Colon (tissue), 2 donors: ENCODE results near the gene ANKS3.

Experiments used
- FAIRE-seq: peaks from 2 replicates; lab custom pipeline; 2012; peaks lifted over from hg19 to GRCh38; lab: Jason Lieb, UNC
- donor health status: control.
- donor health status: control.

Gene ANKS3, protein sequence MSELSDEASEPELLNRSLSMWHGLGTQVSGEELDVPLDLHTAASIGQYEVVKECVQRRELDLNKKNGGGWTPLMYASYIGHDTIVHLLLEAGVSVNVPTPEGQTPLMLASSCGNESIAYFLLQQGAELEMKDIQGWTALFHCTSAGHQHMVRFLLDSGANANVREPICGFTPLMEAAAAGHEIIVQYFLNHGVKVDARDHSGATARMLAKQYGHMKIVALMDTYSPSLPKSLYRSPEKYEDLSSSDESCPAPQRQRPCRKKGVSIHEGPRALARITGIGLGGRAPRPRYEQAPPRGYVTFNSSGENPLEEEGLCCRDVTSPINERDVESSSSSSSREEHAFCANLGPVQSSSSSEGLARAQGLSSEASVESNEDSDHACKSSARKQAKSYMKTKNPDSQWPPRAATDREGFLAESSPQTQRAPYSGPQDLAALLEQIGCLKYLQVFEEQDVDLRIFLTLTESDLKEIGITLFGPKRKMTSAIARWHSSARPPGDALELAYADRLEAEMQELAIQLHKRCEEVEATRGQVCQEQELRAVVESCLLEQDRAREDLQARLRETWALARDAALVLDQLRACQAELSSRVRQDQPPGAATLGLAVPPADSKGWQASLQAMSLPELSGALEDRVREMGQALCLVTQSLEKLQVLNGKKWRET

DNA sequence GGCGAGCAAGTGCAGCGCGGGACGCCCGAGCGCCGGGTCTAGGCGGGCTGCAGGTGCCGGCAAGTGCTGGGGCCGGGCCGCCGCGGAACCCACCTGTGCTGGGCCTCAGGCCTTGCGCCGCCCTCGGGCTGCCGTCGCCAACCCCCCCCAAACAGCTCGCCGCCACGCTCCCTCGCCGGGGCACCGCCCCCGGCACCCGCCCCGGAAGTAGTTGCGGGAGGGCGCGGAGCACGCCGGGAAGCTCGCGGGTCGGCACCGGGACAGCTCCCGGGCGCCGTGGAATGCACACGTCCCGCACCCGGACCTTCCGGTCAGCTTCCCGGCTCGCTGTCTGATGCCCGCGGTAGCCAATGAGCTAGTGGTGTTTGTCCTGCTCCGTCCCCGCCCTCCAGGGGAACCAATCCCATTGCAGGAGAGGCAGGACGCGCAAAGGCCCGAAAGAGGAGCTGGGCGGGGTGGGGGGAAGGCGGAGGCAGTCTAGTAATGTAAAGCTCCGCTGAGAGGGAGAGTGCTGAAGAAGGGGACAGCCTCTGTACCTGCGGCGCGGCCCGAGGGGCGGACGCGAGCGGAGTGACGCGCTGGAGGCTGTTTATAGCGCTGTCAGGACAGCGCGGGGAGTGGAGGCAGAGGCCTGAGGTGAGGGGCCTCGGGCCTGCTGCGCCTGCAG, at the start of gene ANKS3, which contains the start of gene DNAAF8:
ANKS3 (minus strand) TSS at position 209 of the 667 bp plus-strand sequence. CDS start 4,122 bp downstream, outside the sequence.
DNAAF8 (plus strand) TSS at position 475 of the 667 bp plus-strand sequence. CDS start 1,978 bp downstream, outside the sequence.
- FAIRE-seq = no peak

GRCh38 chr16:4783251-4783950, 49.3 kb upstream of the ANKS3 start:
- FAIRE-seq = no peak

DNA sequence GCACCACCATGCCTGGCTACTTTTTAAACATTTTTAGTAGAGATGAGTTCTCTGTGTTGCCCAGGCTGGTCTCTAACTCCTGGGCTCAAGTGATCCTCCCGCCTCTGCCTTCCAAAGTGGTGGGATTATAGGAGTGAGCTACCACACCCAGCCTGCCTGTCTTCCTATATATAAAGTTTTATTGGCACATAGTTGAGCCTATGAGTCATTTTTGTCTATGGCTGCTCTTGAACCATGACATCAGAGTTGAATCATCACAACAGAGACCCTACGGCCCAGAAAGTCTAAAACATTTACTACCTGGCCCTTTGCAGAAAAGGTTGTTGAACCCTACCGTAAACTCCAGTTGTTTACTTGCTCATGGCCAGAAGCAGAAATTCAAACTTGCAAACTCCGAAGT, 46.2 kb upstream of the ANKS3 start:
- no peak for FAIRE-seq

- no peak for FAIRE-seq
Measured at GRCh38 chr16:4778050-4778392, 44.0 kb upstream of the ANKS3 start.

GRCh38 chr16:4777339-4778049, 43.4 kb upstream of the ANKS3 start:
- no peak for FAIRE-seq

DNA sequence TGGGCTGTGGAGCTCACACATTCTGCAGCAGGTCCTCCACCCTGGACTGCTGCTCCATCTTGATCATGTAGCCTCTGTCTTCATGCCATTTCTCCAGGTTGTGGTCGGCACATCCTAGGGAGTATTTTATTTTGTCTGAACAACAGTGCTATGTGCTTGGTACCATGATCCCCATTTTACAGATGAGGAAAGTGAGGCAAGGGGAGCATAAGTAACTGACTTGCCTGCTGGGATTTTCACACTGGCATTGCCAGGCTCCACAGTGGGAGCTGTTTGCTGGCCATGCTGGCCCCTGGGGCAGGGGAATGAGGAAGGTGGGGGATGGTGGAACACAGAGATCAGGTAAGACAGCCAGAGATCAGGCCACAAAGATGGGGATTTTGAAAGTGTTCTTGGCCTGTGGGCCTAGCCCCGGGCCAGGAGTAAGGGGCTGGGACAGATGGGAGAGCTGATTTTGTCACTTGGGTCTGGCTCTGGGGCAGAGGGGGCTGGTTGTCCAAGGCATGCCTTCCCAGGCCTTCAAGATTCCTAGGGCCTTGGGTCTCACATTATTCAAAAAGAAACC, 42.2 kb upstream of the ANKS3 start:
- no peak for FAIRE-seq

- FAIRE-seq = no peak
Measured at GRCh38 chr16:4775005-4775404, 40.9 kb upstream of the ANKS3 start.

GRCh38 chr16:4772351-4772750, 38.3 kb upstream of the ANKS3 start:
- no peak for FAIRE-seq

- FAIRE-seq = no peak
Measured at GRCh38 chr16:4771646-4772045, 37.6 kb upstream of the ANKS3 start.

DNA sequence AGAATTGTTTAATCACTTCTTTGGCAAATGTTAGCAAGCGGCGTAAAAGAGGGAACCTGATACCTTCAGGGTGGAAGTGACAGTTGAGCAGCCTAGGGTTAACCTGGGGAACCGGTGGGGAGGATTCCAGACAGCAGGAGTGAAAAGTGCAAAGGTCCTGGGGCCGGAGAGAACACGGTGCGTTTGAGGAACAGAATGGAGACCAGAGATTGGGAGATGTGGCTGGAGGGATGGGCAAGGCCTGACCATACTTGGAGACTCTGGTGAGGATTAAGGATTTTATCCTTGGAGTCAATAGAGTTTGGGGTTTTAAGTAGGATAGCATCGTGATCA, 35.2 kb upstream of the ANKS3 start:
- FAIRE-seq = no peak

- FAIRE-seq = no peak
Measured at GRCh38 chr16:4768549-4769305, 34.7 kb upstream of the ANKS3 start.

DNA sequence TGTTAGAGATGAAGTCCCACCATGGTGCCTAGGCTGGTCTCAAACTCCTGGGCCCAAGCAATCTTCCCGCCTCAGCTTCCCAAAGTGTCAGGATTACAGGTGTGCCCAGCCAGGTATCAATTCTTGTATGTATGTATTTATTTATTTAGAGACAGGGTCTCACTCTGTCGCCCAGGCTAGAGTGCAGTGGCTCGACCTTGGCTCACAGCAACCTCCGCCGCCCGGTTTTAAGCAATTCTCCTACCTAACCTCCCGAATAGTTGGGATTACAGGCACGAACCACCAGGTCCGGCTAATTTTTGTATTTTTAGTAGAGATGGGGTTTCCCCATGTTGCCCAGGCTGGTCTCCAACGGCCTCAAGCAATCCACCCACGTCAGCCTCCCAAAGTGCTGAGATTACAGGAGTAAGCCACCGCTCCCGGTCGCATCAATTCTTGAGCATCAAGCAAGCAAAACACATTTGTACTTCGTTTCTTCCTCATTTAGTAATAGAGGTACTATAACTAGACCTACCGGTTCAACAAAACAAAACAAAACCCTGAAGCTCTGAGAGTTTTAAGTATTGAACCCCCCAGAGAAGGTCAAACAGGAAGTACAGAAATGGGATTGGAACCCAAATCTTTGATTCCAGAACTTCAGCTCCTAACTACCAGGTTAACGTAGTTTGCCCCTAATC, 33.9 kb upstream of the ANKS3 start:
- no peak for FAIRE-seq

- FAIRE-seq = no peak
Measured at GRCh38 chr16:4766875-4767628, 33.0 kb upstream of the ANKS3 start, which contains the start of gene ZNF500. Gene ZNF500, minus strand, starts transcription at chr16:4767162. Its CDS starts 1,184 bp downstream, at chr16:4765978.

- FAIRE-seq = no peak
Measured at GRCh38 chr16:4765511-4766474, 31.7 kb upstream of the ANKS3 start.

- no peak for FAIRE-seq
Measured at GRCh38 chr16:4763791-4764190, 29.7 kb upstream of the ANKS3 start.

- FAIRE-seq = no peak
Measured at GRCh38 chr16:4762205-4762604, 28.1 kb upstream of the ANKS3 start.

- FAIRE-seq = no peak
Measured at GRCh38 chr16:4760221-4760910, 26.3 kb upstream of the ANKS3 start.
